NK-92 (cell line): ENCODE results near the gene RABEP2.

Experiments
- DNase-seq: peaks from one replicate; lab custom pipeline; 2025; ENCODE audit not compliant: unreplicated experiment; lab: John Stamatoyannopoulos, UW

The RABEP2 gene

DNA sequence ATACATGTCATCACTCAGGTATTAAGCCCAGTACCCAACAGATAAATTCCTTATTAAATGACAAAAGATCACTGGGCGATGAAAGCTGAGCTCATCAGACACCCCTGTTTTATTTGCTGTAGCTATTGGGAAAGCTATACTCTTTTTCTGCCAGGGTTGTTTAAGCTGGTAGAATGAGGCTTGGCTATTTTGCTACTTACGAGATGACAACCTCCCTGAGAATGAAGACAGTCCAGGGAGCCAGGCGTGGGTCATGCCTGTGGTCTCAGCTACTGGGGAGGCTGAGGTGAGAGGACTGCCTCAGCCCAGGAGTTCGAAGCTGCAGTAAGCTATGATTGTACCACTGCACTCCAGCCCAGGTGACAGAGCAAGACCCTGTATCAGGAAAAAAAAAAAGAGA, 65.7 kb downstream of the RABEP2 start:
- no peak for DNase-seq

DNA sequence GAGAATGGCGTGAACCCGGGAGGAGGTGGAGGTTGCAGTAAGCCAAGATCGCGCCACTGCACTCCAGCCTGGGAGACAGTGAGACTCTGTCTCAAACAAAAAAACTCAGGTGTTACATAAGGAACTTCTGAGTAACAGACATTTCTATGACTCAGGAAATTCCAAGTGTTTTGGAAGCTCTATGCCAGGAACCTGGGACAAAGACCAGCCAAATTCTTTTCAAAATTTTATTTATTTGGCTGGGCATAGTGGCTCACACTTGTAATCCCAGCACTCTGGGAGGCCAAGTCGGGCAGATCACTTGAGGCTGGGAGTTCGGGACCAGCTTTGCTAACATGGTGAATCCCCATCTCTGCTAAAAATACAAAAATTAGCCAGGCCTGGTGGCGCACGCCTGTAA, 66.6 kb downstream of the RABEP2 start:
- no peak for DNase-seq
